Esophagus (tissue), 2 donors: ENCODE results near the gene TMEM181. TPM values are rescaled to one million over a fixed set of nuclear protein-coding genes. Genes with fewer than 3 reads are reported as not detected.
"Not testable (repeated sequence)": the region's sequence is repeated elsewhere in the genome, so short reads cannot be mapped to it uniquely, and the experiment has no call there.

Source experiments
- H3K27ac ChIP-seq, 2 donors: one replicate each; pipeline ENCODE4 v1.5.1; 2013; ENCODE audit warnings: low read depth in 2 of 2, mild to moderate bottlenecking in 2 of 2, inconsistent platforms in 1 of 2, low read length in 1 of 2, moderate library complexity in 1 of 2
- H3K27me3 ChIP-seq, 2 donors: one replicate each; pipeline ENCODE4 v1.6.1; 2013; ENCODE audit warnings: low read length in 2 of 2, control low read depth in 1 of 2, mild to moderate bottlenecking in 1 of 2; ENCODE audit not compliant: insufficient read depth in 2 of 2, control insufficient read depth in 1 of 2
- H3K36me3 ChIP-seq, 2 donors: one replicate each; pipeline ENCODE4 v1.6.1; 2013; ENCODE audit warnings: low read length in 1 of 2; ENCODE audit not compliant: control insufficient read depth in 2 of 2, insufficient read depth in 2 of 2
- H3K4me1 ChIP-seq, 2 donors: one replicate each; pipeline ENCODE4 v1.6.1; 2013; ENCODE audit warnings: low read length in 1 of 2; ENCODE audit not compliant: control insufficient read depth in 2 of 2, insufficient read depth in 2 of 2
- H3K4me3 ChIP-seq, 2 donors: one replicate each; pipeline ENCODE4 v1.5.1; 2013; ENCODE audit warnings: low read length in 2 of 2, mild to moderate bottlenecking in 2 of 2, low read depth in 1 of 2, moderate library complexity in 1 of 2
- H3K9me3 ChIP-seq, 2 donors: one replicate each; pipeline ENCODE4 v1.6.1; 2013; ENCODE audit warnings: mild to moderate bottlenecking in 2 of 2, low read depth in 1 of 2, low read length in 1 of 2, moderate library complexity in 1 of 2; ENCODE audit not compliant: control insufficient read depth in 2 of 2, insufficient read depth in 1 of 2
- WGBS, 2 donors: extraction: QIAGEN DNeasy Blood & Tissue Kit; methylation state at CpG; one replicate each; pipeline ENCODE4 v1.1.7; 2013; 5-methylcytosine and 5-hydroxymethylcytosine counted together
- polyA plus RNA-seq, 2 donors: library from polyadenylated mRNA; stranded (reverse); fragments of 200-250 nt; gene quantifications; one replicate each; pipeline ENCODE4 v1.2.3, GENCODE V29; 2013
- donor health status: healthy with polysubstance abuse.
- donor health status: Bipolar disorder and iron deficiency.

The TMEM181 gene
- polyA plus RNA-seq, 2 donors, result 7.9 to 9.3 TPM

GRCh38 chr6:158548418-158549161, 11.3 kb upstream of the TMEM181 start:
- Histone ChIP-seq H3K4me1 (peaks cover 0 to 2% of the 10 kb centered on the region in 2 donors), H3K4me3 (no peak overlapping the region), H3K27me3 (no peaks in the 10 kb centered on the region), H3K9me3 (no peaks in the 10 kb centered on the region), H3K36me3 (no peaks in the 10 kb centered on the region), H3K27ac (no peak overlapping the region)
- WGBS, 2 donors, result 68 to 78% methylated on average over 9 of the region's 9 CpGs

GRCh38 chr6:158552055-158552795, 7.7 kb upstream of the TMEM181 start:
- H3K4me3 ChIP-seq, result no peak overlapping the region

GRCh38 chr6:158552796-158553138, 7.1 kb upstream of the TMEM181 start:
- WGBS, 2 donors, result 91 to 92% methylated on average over 5 of the region's 5 CpGs

More at GRCh38 chr6:158552055-158552795, 7.7 kb upstream of the TMEM181 start:
- H3K27me3 ChIP-seq, result no peaks in the 10 kb centered on the region
- H3K4me1 ChIP-seq, result no peaks in the 10 kb centered on the region
- H3K9me3 ChIP-seq, result no peaks in the 10 kb centered on the region
- H3K36me3 ChIP-seq, result no peaks in the 10 kb centered on the region
- no peak overlapping the region for H3K27ac ChIP-seq
- 72 to 78% methylated on average over 6 of the region's 6 CpGs for WGBS, 2 donors

GRCh38 chr6:158554611-158555361, 5.1 kb upstream of the TMEM181 start:
- H3K4me1 ChIP-seq, result no peaks in the 10 kb centered on the region
- no peaks in the 10 kb centered on the region for H3K9me3 ChIP-seq
- H3K27ac ChIP-seq, result no peak overlapping the region
- 76 to 84% methylated on average over 4 of the region's 4 CpGs for WGBS, 2 donors
- H3K4me3 ChIP-seq, result no peak overlapping the region
- H3K27me3 ChIP-seq, result no peaks in the 10 kb centered on the region
- H3K36me3 ChIP-seq, result no peaks in the 10 kb centered on the region

More at GRCh38 chr6:158552796-158553138, 7.1 kb upstream of the TMEM181 start:
- H3K27ac ChIP-seq, result no peak overlapping the region
- H3K36me3 ChIP-seq, result no peaks in the 10 kb centered on the region
- H3K27me3 ChIP-seq, result no peaks in the 10 kb centered on the region
- no peaks in the 10 kb centered on the region for H3K4me1 ChIP-seq
- H3K4me3 ChIP-seq, result no peak overlapping the region
- H3K9me3 ChIP-seq, result no peaks in the 10 kb centered on the region

- no peak overlapping the region for H3K4me3 ChIP-seq
- no peaks in the 10 kb centered on the region for H3K36me3 ChIP-seq
- H3K27ac ChIP-seq, result no peak overlapping the region
- peaks cover 0 to 2% of the 10 kb centered on the region in 2 donors for H3K4me1 ChIP-seq
- 52 to 72% methylated on average over 7 of the region's 7 CpGs for WGBS, 2 donors
- no peaks in the 10 kb centered on the region for H3K9me3 ChIP-seq
- no peaks in the 10 kb centered on the region for H3K27me3 ChIP-seq
These were observed 3.8 kb upstream of the TMEM181 start for GRCh38 chr6:158556113-158556512.

- H3K9me3 ChIP-seq, H3K27me3 ChIP-seq, H3K36me3 ChIP-seq, H3K4me1 ChIP-seq, H3K27ac ChIP-seq, H3K4me3 ChIP-seq: not testable (repeated sequence)
- WGBS, 2 donors, result 96 to 99% methylated on average over 3 of the region's 3 CpGs
These were observed 2.8 kb upstream of the TMEM181 start for GRCh38 chr6:158557110-158557509.

GRCh38 chr6:158557927-158558326, 2.0 kb upstream of the TMEM181 start:
- Histone ChIP-seq H3K4me3 (no peak overlapping the region), H3K27ac (no peak overlapping the region), H3K9me3 (no peaks in the 10 kb centered on the region), H3K4me1 (peaks cover 0 to 2% of the 10 kb centered on the region in 2 donors), H3K36me3 (no peaks in the 10 kb centered on the region), H3K27me3 (no peaks in the 10 kb centered on the region)
- 77 to 84% methylated on average over 5 of the region's 5 CpGs for WGBS, 2 donors

GRCh38 chr6:158558415-158559306, 1.2 kb upstream of the TMEM181 start:
- Histone ChIP-seq H3K4me3 (no peak overlapping the region), H3K4me1 (peaks cover 3 to 4% of the 10 kb centered on the region in 2 donors), H3K36me3 (no peaks in the 10 kb centered on the region), H3K27me3 (no peaks in the 10 kb centered on the region), H3K27ac (no peak overlapping the region), H3K9me3 (no peaks in the 10 kb centered on the region)
- whole genome bisulfite sequencing, 2 donors, result 94 to 95% methylated on average over 14 of the region's 14 CpGs
